Measurements from ENCODE around the gene GJD3. TPM values are rescaled to one million over a fixed set of nuclear protein-coding genes. Genes with fewer than 3 reads are reported as not detected.

Gene GJD3
- total RNA-seq, 3 donors from 2014 or later (not counting 1 experiment from before 2014, with no cell fraction given) = not detected

DNA sequence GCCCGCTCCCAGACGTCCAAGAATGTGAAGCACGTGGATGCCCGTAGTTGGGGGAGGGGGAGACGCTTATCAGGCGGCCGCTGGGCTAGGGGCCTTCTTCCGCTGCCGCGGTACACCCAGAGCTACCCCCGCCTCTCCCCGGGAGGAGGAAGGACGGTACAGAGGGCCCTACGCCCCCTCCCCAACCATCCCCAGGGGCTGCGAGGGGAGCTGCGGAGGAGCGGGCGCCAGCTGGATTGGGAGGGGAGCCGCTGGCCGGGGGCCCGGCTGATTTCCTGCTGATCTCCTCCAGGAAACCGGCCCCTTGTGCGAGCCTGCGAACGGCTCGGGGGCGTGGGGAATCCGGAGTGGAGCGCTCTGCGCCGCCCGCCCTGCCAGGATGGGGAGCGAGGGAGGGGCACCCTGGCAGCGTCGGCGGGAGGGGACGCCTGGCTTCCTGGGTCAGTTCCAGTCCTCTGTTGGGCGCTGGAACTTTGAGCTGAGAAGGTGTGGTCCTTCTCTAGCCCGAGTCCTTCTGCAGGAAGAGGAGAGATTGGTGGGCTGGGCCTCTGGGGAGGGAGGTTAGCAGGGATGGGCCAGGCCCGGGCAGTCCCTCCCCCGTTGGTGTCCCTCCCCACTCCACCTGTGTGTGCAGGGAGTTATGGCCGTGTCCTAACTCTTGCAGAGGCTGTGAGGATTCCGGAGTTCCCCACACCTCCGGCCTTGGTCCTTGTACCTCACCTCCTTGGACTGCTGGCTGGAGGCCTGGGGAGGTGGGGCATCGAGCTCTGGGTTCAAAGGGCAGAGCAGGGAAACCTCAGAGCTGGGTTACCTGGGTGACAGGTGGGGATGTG lies 19.2 kb downstream of the GJD3 start:
- Mint-ChIP-seq H3K9me3 (no peaks in the 10 kb centered on the region), H3K27ac (peak overlapping the region; percentile 89 to 97), H3K4me3 (peak overlapping the region; percentile 83), H3K4me1 (peaks cover 67 to 92% of the 10 kb centered on the region in 2 donors), H3K36me3 (no peaks in the 10 kb centered on the region), H3K27me3 (ENCODE audit: low read depth in 2 of 2) (no peaks in the 10 kb centered on the region)
- TF ChIP-seq, protein P1, sequence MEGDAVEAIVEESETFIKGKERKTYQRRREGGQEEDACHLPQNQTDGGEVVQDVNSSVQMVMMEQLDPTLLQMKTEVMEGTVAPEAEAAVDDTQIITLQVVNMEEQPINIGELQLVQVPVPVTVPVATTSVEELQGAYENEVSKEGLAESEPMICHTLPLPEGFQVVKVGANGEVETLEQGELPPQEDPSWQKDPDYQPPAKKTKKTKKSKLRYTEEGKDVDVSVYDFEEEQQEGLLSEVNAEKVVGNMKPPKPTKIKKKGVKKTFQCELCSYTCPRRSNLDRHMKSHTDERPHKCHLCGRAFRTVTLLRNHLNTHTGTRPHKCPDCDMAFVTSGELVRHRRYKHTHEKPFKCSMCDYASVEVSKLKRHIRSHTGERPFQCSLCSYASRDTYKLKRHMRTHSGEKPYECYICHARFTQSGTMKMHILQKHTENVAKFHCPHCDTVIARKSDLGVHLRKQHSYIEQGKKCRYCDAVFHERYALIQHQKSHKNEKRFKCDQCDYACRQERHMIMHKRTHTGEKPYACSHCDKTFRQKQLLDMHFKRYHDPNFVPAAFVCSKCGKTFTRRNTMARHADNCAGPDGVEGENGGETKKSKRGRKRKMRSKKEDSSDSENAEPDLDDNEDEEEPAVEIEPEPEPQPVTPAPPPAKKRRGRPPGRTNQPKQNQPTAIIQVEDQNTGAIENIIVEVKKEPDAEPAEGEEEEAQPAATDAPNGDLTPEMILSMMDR (IDR thresholded peaks at IDR 0.05) = no peak
- no peaks in the 10 kb centered on the region for H3K27me3 ChIP-seq (ENCODE audit: control insufficient read depth, insufficient read depth, low read length)
- peaks cover 99% of the 10 kb centered on the region for H3K4me1 ChIP-seq (ENCODE audit: control insufficient read depth, insufficient read depth, low read length)
- intact Hi-C loops (cut with micrococcal nuclease) = no loop called here
- DNase-seq = peak; percentile 59 to 63
- 9% methylated on average over 39 of the region's 45 CpGs for WGBS (ENCODE audit: insufficient coverage)
- H3K9me3 ChIP-seq (ENCODE audit: control insufficient read depth, insufficient read depth, low read length) = no peaks in the 10 kb centered on the region
- peak overlapping the region; percentile 42 for H3K4me3 ChIP-seq (ENCODE audit: low read length)
- peaks cover 22% of the 10 kb centered on the region for H3K36me3 ChIP-seq (ENCODE audit: control insufficient read depth, insufficient read depth, low read length)
- H3K27ac ChIP-seq (ENCODE audit: low read length) = peak overlapping the region; percentile 79
- ATAC-seq = peak in 1 of 3 donors; percentile 5

DNA sequence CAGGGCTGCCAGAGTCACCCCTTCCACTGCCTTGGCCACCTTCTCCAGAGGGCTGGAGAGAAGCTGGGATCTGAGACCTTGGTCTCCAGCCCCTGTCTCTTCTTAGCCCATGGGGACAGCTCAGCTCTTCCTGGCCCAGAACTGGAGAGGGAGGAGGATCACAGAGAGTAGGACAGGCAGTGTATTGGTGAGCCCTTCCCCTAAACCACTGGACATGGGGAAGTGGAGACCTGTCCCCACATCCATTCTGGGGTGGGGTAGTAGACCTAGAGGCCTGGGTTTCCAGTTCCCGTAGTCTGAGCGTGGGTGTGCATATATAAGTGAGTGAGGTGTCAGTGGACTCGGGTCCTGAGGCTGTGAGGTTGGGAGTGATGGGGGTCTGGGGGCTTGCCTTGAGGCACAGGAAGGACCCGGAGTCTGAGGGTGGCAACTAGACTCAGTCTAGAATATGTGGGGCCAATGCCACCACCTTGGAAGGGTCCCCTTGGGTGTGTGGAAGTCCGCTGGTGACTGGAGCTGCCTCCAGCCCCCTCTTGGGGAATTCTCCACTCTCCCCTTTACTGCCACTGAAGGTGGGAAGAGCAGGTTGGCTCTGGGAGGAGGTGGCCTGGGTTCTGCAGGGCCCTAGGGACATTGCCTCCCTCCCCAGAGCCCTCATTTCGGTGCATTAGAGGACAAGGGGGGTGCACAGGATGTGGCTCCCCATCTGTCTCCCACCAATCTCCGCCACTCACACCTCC lies 19.9 kb downstream of the GJD3 start:
- no peaks in the 10 kb centered on the region for H3K9me3 Mint-ChIP-seq
- Histone ChIP-seq H3K27me3 (ENCODE audit: control insufficient read depth, insufficient read depth, low read length) (no peaks in the 10 kb centered on the region), H3K36me3 (ENCODE audit: control insufficient read depth, insufficient read depth, low read length) (peaks cover 19% of the 10 kb centered on the region), H3K4me3 (ENCODE audit: low read length) (peak overlapping the region; percentile 42), H3K9me3 (ENCODE audit: control insufficient read depth, insufficient read depth, low read length) (no peaks in the 10 kb centered on the region), H3K4me1 (ENCODE audit: control insufficient read depth, insufficient read depth, low read length) (peaks cover 93% of the 10 kb centered on the region), H3K27ac (ENCODE audit: low read length) (peak overlapping the region; percentile 79)
- WGBS (ENCODE audit: insufficient coverage) = 51% methylated on average over 5 of the region's 7 CpGs
- intact Hi-C loops (cut with micrococcal nuclease) = no loop called here
- TF ChIP-seq, protein P1 (IDR thresholded peaks at IDR 0.05) = no peak
- peak overlapping the region; percentile 89 to 97 for H3K27ac Mint-ChIP-seq
- ATAC-seq (peak; percentile 10 to 29 (median 15)), DNase-seq (peak in 1 of 2 donors; percentile 66)
- no peaks in the 10 kb centered on the region for H3K36me3 Mint-ChIP-seq
- H3K27me3 Mint-ChIP-seq (ENCODE audit: low read depth in 2 of 2) = no peaks in the 10 kb centered on the region
- H3K4me3 Mint-ChIP-seq = peak overlapping the region; percentile 83
- peaks cover 69 to 93% of the 10 kb centered on the region in 2 donors for H3K4me1 Mint-ChIP-seq

DNA sequence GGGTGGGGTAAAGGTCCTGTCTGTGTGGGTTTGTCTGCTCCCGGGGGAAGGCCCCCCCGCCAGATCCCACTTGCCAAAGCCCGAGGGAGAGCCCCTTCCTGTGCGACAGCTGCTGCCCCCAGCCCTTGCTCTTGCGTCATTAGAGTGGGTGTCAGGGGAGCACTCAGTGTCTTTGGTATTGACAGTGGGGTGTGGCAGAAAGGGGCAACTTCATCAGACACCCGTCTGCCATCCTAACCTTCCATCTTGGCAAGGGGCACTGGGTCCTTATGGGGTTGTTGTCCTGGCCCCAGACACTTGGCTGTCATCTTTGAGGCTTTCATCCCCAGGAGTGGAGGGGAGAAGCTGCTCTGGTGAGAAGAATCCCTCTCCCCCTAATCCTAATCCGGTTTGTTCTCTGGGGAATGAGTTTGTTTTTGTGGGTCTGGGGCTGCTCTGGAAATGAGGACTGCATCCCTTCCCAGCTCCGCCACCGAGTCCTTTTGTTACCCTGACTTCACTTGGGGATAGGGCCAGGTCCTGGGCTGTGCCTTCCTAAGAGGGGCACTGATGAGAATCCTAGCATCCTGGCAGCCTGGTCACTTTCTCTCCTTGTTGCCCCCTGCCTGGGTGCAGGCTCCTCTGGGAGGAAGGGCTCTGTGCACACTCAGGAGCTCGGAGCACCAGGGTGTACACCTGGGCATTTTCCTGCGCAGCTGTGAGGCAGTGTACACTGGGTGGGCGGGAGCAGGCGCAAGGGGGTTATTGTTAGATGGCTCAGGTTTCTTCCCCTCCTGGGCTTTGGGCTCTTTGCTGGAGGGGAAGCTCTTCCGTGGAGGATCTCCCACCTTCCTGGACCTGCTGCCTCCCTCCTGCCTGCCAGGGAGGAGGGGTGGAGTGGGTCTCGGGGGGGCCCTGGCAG lies 21.1 kb downstream of the GJD3 start:
- Histone ChIP-seq H3K4me1 (ENCODE audit: control insufficient read depth, insufficient read depth, low read length) (peaks cover 92% of the 10 kb centered on the region), H3K9me3 (ENCODE audit: control insufficient read depth, insufficient read depth, low read length) (no peaks in the 10 kb centered on the region), H3K4me3 (ENCODE audit: low read length) (peak overlapping the region; percentile 60), H3K36me3 (ENCODE audit: control insufficient read depth, insufficient read depth, low read length) (peaks cover 9% of the 10 kb centered on the region), H3K27me3 (ENCODE audit: control insufficient read depth, insufficient read depth, low read length) (no peaks in the 10 kb centered on the region), H3K27ac (ENCODE audit: low read length) (no peak overlapping the region)
- H3K27me3 Mint-ChIP-seq (ENCODE audit: low read depth in 2 of 2) = no peaks in the 10 kb centered on the region
- H3K4me3 Mint-ChIP-seq = peak overlapping the region; percentile 85
- intact Hi-C loops (cut with micrococcal nuclease) = no loop called here
- H3K36me3 Mint-ChIP-seq = no peaks in the 10 kb centered on the region
- DNase-seq (peak in 1 of 2 donors; percentile 35), ATAC-seq (no peak)
- H3K9me3 Mint-ChIP-seq = no peaks in the 10 kb centered on the region
- H3K27ac Mint-ChIP-seq = peak overlapping the region; percentile 89 to 97
- 67% methylated on average over 11 of the region's 15 CpGs for WGBS (ENCODE audit: insufficient coverage)
- peaks cover 66 to 89% of the 10 kb centered on the region in 2 donors for H3K4me1 Mint-ChIP-seq
- TF ChIP-seq, protein P1 (IDR thresholded peaks at IDR 0.05) = no peak

Measured in natural killer cell (primary cell).